ENCODE measurements around the gene SUGCT. TPM values are rescaled to one million over a fixed set of nuclear protein-coding genes. Genes with fewer than 3 reads are reported as not detected.
"Not testable (repeated sequence)": the region's sequence is repeated elsewhere in the genome, so short reads cannot be mapped to it uniquely, and the experiment has no call there.

SUGCT gene
- total RNA-seq, 1 experiment from 2014 or later, result 14.4 TPM

DNA sequence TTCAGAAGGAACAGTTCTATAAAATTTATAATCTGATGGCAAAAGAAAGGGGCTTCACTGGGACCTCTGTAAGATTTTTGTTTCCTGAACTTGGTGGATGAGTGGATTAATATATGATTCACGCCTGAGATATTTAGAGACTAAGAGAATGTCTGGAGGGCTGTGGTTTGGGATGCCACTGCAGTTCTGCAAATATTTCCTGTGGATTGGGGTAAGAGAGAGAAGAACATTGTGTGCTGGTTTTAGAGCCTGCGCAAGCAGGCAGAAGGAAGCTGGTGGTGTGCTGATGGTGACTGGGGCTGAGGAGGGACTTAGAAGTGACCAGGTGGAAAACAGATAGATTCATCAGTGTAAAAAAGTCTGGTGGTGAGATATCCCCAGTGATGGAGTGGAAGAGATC is 87.0 kb downstream of the SUGCT start:
- in situ Hi-C loops (cut with HindIII; ENCODE audit: low pct_unique_long_range_greater_than_20kb, low sequenced_read_pairs), result no loop called here
- peak; percentile 46 for DNase-seq (ENCODE audit: low read depth, low spot score)

- DNase-seq (ENCODE audit: low read depth, low spot score), result no peak
- in situ Hi-C loops (cut with HindIII; ENCODE audit: low pct_unique_long_range_greater_than_20kb, low sequenced_read_pairs), result no loop called here
These were observed 88.8 kb downstream of the SUGCT start for GRCh38 chr7:40223451-40224127.

DNA sequence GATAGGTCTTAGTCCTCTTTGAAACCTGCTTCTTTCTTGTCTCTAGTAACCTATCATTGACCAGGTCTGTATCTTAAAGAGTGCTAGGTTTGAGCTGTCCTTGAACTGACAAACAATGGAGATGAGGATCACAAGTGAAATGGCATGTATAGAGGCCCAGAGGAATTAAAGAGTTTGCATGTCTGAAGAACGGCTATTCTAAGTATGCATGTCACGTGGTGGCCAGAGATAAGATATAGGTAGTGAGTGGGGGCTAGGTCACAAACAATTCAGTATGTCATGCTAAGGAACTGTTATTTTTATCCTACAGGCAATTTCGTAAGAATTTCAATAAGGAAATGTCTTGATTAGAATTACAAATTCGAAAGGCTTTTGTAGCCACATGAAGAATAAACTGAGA is 95.3 kb downstream of the SUGCT start:
- in situ Hi-C loops (cut with HindIII; ENCODE audit: low pct_unique_long_range_greater_than_20kb, low sequenced_read_pairs), result no loop called here
- no peak for DNase-seq (ENCODE audit: low read depth, low spot score)

GRCh38 chr7:40231796-40232195 is 97.0 kb downstream of the SUGCT start:
- in situ Hi-C loops (cut with HindIII; ENCODE audit: low pct_unique_long_range_greater_than_20kb, low sequenced_read_pairs), result no loop called here
- no peak for DNase-seq (ENCODE audit: low read depth, low spot score)

GRCh38 chr7:40232242-40232893 is 97.6 kb downstream of the SUGCT start:
- peak; percentile 87 for DNase-seq (ENCODE audit: low read depth, low spot score)
- in situ Hi-C loops (cut with HindIII; ENCODE audit: low pct_unique_long_range_greater_than_20kb, low sequenced_read_pairs), result no loop called here

DNA sequence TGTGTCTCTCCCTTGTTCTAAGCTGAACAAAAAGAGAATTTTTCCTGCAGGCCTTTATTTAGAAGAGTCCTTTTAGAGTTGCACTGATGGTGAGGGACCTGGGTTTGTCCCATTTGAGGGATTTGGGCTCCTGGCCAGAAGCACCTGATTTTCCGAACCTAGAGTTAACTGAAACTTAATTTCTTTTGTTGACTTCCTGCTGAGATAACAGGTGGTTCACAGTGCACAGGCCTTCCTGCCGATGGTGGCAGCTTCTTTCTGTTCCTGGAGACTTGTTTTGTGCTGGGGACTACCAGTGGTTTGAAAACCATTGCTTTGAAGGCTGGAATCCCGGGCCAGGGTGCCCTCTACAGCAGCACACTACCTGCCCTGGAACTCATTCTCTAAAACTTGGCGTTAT is 99.2 kb downstream of the SUGCT start:
- no peak for DNase-seq (ENCODE audit: low read depth, low spot score)
- in situ Hi-C loops (cut with HindIII; ENCODE audit: low pct_unique_long_range_greater_than_20kb, low sequenced_read_pairs), result no loop called here

DNA sequence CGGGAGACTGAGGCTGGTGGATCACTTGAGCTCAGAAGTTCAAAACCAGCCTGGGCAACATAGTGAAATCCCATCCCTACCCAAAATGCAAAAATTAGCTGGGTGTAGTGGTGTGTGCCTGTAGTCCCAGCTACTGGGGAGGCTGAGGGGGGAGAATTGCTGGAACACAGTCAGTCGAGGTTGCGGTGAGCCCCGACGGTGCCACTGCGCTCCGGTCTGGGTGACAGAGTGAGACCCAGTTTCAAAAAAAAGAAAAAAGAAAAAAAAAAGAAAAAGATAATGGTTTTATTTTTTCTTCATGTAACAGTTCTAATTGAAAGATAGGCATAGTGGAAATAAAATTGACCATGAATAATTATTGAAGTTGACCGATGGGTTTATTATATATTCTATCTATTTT is 99.9 kb downstream of the SUGCT start:
- no peak for DNase-seq (ENCODE audit: low read depth, low spot score)
- in situ Hi-C loops (cut with HindIII; ENCODE audit: low pct_unique_long_range_greater_than_20kb, low sequenced_read_pairs), result no loop called here

DNA sequence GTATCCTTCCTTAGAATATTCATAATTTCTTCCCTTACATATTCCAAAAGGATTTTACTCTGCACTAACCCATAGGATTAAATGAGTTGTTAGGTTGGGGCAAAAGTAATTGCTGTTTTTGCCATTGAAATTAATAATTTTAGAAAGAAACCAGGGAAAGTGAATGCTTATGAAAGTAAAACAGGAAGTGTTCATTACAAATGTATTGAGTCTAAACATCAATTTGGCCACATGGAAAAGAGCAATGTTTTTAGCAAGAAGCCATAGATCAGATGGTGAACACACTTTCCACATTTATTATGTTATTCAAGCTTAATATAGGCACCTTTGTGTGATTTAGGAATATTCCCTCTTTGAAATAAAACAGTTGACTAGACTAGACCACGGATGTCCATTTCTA is 102.9 kb downstream of the SUGCT start:
- in situ Hi-C loops (cut with HindIII; ENCODE audit: low pct_unique_long_range_greater_than_20kb, low sequenced_read_pairs), result no loop called here

DNA sequence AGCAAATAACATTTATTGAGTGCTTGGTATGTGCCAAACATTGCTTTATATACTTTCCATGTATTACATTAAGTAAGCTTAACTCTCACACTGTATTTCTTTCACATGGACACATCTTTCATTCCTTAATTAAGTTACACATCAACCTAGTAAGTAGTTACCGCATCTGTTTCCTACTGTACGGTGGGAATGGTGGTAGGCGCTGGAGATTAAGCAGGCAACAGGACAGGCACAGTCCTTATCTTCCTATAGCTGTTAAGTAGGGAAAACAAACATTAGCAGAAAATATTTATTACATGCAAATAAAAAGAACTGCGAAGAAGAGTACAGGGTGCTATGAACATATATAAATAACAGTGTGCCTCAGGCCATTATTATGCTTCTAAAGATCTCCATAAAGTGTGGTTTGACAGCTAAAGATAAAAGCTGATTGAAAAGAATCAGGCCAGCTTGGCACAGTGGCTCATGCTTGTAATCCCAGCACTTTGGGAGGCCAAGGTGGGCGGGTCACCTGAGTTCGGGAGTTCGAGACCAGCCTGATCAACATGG is 105.0 kb downstream of the SUGCT start:
- no peak for DNase-seq (ENCODE audit: low read depth, low spot score)
- in situ Hi-C loops (cut with HindIII; ENCODE audit: low pct_unique_long_range_greater_than_20kb, low sequenced_read_pairs), result no loop called here

More for the DNA sequence above, 102.9 kb downstream of the SUGCT start:
- DNase-seq (ENCODE audit: low read depth, low spot score), result no peak

GRCh38 chr7:40243076-40243475 is 108.3 kb downstream of the SUGCT start:
- DNase-seq (ENCODE audit: low read depth, low spot score), result no peak
- in situ Hi-C loops (cut with HindIII; ENCODE audit: low pct_unique_long_range_greater_than_20kb, low sequenced_read_pairs), result no loop called here

- DNase-seq (ENCODE audit: low read depth, low spot score), result peak; percentile 93
- in situ Hi-C loops (cut with HindIII; ENCODE audit: low pct_unique_long_range_greater_than_20kb, low sequenced_read_pairs), result no loop called here
These were observed 109.4 kb downstream of the SUGCT start for GRCh38 chr7:40244226-40244625.

DNA sequence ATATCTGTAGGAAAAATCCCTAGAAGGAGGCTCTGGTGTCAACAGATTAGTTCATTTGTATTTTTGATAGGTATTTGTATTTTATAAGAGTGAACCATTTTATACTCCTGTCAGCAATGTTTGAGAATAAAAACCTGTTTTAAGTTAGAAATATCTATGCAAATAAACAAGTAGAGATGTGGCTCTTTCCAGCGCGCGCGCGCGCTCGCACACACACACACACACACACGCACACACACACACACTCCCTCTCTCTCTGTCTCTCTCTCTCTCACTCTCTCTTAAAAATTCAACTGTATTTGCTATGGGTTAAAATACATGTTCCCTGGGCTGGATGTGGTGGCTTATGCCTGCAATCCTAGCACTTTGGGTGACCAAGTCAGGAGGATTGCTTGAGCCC is 113.9 kb downstream of the SUGCT start:
- DNase-seq (ENCODE audit: low read depth, low spot score), result no peak
- in situ Hi-C loops (cut with HindIII; ENCODE audit: low pct_unique_long_range_greater_than_20kb, low sequenced_read_pairs), result no loop called here

DNA sequence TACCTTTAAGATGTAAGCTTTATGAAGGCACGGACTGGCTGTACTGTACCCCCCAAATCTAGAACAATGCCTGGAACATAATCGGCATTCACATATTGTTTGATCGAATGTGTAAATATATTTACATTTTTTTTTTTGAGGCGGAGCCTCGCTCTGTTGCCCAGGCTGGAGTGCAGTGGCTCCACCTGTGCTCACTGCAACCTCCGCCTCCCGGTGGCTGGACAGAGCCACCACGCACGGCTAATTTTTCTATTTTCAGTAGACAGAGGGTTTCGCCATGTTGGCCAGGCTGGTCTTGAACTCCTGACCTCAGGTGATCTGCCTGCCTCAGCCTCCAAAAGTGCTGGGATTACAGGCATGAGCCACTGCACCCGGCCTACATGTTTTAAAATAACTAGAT is 118.6 kb downstream of the SUGCT start:
- in situ Hi-C loops (cut with HindIII; ENCODE audit: low pct_unique_long_range_greater_than_20kb, low sequenced_read_pairs); DNase-seq (ENCODE audit: low read depth, low spot score): not testable (repeated sequence)

DNA sequence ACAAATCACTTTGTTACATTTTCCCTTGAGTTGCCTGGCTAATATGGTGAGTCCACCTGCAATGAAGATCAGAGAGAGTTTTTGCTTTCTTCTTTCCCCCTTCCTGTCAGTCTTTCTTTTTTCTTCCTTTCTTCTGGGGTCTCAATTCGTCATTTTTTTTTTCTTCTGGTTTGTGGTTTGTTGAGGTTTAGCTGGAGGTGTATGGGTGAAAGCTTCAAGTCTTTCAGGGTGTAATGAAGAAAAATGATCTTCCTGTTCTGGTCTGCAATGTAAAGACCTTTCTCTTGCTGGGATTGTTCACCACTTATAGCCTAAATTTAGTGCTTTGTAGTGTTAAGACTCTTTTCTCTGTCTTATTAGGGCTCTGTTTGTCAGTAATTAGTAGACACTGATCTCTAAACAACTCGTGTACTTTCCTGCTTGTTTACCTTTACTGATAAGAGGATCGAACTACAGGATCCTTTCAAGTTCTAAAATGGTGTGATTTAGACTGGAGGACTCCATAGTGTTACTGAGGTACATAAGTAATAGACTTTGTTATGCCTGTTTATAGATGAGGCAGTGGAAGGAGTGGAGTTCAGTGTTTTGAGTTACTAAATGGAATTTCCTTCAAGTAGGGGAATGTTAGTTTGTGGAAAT is 129.1 kb downstream of the SUGCT start:
- in situ Hi-C loops (cut with HindIII; ENCODE audit: low pct_unique_long_range_greater_than_20kb, low sequenced_read_pairs), result no loop called here
- no peak for DNase-seq (ENCODE audit: low read depth, low spot score)

GRCh38 chr7:40267583-40267982 is 132.8 kb downstream of the SUGCT start:
- in situ Hi-C loops (cut with HindIII; ENCODE audit: low pct_unique_long_range_greater_than_20kb, low sequenced_read_pairs), result no loop called here

DNA sequence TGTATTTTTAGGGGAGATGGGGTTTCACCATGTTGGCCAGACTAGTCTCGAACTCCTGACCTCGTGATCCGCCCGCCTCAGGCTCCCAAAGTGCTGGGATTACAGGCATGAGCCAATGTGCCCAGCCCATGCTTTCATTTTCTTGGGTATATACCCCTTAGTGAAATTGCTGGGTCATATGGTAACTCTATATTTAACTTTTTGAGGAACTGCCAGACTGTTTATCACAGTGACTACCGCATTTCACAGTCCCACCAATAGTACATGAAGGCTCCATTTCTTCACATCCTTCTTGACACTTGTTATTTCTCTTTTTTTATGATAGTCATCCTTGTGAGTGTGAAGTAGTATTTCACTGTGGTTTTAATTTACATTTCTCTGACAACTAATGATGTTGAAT is 134.0 kb downstream of the SUGCT start:
- in situ Hi-C loops (cut with HindIII; ENCODE audit: low pct_unique_long_range_greater_than_20kb, low sequenced_read_pairs), result not testable (repeated sequence)

More at GRCh38 chr7:40267583-40267982, 132.8 kb downstream of the SUGCT start:
- DNase-seq (ENCODE audit: low read depth, low spot score), result peak; percentile 76

DNA sequence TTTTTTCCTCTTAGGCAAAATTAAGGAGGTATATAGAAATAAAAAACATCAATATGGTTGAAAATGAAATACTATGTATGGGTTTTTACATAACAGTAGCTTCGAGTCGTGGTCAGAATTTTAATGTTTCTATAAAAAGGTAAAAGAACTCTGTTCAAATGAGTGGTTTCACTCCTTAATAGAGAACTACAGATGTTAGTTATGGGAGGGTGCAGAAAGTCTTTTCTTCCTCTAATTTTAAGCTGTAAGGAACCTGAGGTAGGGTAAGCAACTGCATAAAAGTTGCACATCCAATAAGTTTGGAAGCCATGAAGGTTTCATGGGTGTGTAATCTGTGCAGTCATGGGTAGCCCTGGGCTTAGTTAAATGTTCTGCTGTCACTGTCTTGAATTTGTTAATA is 141.3 kb downstream of the SUGCT start:
- in situ Hi-C loops (cut with HindIII; ENCODE audit: low pct_unique_long_range_greater_than_20kb, low sequenced_read_pairs), result no loop called here
- DNase-seq (ENCODE audit: low read depth, low spot score), result no peak

More for the DNA sequence above, 134.0 kb downstream of the SUGCT start:
- not testable (repeated sequence) for DNase-seq (ENCODE audit: low read depth, low spot score)

DNA sequence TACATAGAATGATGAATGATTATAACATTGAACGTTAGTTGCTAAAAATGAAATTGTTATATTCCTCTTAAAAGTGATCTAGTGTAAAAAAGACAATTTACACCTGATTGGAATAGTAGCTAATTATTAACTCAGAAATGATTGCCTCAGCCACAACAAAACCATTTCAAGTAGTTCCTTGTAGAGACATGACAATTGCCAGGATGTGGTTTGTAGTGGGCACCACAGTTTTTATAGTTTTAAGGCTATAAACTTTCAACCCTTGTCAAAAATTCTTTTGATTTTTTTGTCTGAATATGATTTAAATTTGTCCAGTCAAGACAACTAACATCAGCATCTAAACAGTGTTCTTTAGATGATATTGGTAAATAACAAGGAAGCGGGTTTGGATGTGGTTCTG is 145.2 kb downstream of the SUGCT start:
- DNase-seq (ENCODE audit: low read depth, low spot score), result no peak
- in situ Hi-C loops (cut with HindIII; ENCODE audit: low pct_unique_long_range_greater_than_20kb, low sequenced_read_pairs), result no loop called here

DNA sequence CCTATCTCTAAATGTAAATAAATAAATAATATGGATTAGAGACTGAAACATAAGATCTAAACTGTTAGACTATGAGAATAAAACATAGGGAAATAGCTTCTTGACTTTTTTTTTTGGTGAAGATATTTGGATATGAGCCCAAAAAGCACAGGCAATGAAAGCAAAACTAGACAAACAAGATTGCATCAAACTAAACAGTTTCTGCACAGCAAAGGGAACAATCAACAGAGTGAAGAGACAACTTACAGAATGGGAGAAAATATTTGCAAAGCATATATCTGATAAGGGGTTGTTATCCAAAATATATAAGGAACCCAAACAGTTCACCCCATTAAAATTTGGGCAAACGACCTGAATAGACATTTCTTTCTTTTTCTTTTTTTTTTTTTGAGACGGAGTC is 148.1 kb downstream of the SUGCT start:
- DNase-seq (ENCODE audit: low read depth, low spot score), result no peak
- in situ Hi-C loops (cut with HindIII; ENCODE audit: low pct_unique_long_range_greater_than_20kb, low sequenced_read_pairs), result no loop called here
